NCI-H82 treated with DMSO at 0.1 percent for 48 hours (cell line): Measurements from ENCODE around the gene MOXD1.

Source experiments
- DNase-seq: peaks from one replicate; lab custom pipeline; 2025; ENCODE audit not compliant: unreplicated experiment; lab: John Stamatoyannopoulos, UW

Gene MOXD1

GRCh38 chr6:132399376-132400074, 1.8 kb downstream of the MOXD1 start:
- no peak for DNase-seq

GRCh38 chr6:132395015-132395597, 6.2 kb downstream of the MOXD1 start:
- DNase-seq, result no peak

GRCh38 chr6:132392792-132393191, 8.5 kb downstream of the MOXD1 start:
- no peak for DNase-seq

DNA sequence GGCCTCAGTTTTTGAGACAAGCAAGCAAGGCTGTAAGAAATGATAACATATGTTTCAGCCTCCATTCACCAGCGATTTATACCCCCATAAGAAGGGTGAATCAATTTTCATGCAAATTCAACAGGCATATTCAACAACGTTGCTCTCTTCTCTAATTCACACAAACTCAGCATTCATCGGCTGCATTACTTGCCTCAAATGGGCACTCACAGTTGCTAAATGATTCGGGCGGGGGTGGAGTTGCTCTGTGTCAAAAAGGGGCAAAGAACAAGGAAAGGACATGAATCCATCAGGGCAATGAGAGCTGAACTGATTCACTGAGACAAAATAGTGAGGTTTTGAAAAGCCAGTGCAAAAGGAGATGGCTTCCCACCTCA, 9.0 kb downstream of the MOXD1 start:
- no peak for DNase-seq

DNA sequence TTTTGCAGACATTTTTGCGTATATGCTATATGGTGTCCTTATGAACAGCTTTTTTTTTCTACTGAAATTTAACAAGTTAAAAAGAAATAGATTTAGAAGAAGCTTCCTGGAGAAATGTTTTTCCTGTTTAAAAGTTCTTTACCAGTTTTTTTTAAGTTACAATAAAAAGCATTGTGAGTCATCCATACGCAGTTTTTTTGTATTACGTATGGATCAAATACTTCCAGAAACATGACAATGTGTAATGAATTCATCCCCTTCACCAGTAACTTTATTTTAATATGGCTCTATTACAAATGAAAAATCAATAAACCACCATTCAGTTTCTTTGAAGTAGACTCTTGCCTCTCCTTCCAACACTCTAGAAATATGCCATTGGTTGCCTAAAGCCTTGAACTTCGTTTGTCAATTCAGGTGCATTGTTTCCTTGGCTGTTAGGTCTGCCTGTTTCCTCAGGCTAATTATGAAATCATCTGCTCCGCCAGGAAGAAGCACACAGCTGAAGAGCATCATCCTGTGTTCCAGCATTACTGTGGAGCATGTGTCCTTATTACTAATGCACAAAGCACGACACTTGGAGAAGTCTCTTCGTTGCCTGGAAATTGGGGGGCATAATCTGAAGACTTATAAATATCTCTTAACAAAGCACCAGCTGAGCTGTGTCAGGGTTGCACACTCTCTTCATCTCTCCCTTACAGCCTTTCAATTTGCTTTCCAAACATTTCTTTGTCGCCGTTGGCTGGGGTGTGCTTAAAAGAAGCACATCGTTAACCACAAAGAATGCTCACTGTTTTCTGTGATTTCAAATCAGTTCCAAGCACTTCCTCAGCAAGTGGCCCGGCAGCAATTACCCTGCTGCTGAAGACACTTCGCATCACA, 9.6 kb downstream of the MOXD1 start:
- DNase-seq, result no peak

- DNase-seq, result no peak
Observed at GRCh38 chr6:132390451-132390850, 10.8 kb downstream of the MOXD1 start.

GRCh38 chr6:132390017-132390416, 11.3 kb downstream of the MOXD1 start:
- DNase-seq, result no peak

- DNase-seq, result no peak
Observed at GRCh38 chr6:132388291-132388690, 13.0 kb downstream of the MOXD1 start.

- no peak for DNase-seq
Observed at GRCh38 chr6:132382630-132383175, 18.6 kb downstream of the MOXD1 start.

GRCh38 chr6:132381381-132381780, 19.9 kb downstream of the MOXD1 start:
- no peak for DNase-seq

GRCh38 chr6:132380358-132381029, 20.8 kb downstream of the MOXD1 start:
- DNase-seq, result no peak

DNA sequence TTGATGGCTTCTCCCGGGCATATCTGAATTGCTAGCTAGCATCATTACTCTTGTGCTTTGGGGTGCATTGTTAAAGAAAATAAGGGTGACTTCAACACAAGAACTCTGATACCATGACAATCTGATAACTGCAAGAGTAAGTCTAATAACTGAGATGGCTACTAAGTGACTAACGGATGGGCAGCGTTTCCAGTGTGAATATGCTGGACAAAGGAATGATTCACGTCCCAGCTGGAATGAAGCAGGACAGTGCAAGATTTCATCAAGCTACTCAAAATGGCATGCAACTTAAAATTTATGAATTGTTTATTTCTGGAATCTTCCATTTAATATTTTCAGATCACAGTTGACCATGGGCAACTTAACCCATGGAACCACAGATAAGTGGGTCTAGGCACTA, 31.7 kb downstream of the MOXD1 start:
- no peak for DNase-seq

DNA sequence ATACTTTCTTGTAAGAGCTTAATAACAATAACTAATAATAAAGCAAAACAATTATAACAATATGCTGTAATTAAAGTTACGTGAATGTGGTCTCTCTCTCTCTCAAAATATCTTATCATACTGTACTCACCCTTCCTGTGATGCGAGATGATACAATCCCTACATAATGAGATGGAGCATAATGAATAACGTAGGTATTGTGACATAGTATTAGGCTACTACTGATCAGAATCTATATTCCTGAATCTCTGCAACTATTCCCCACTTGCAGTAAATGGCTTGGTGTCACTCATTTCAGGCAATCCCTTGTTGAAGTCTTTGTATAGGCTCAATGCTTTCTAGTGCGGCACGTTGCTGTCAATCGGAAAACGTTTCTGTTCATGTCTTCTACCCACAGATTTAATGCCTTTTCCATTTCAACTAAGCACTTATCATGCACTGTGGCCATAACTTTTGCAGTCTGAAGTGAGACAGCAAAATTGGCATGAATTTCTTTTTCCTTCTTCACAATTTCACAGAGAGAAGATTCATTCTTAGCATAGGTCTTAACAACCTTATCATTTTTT, 32.3 kb downstream of the MOXD1 start:
- no peak for DNase-seq

- DNase-seq, result peak; percentile 62
Observed at GRCh38 chr6:132365281-132365907, 35.9 kb downstream of the MOXD1 start.

DNA sequence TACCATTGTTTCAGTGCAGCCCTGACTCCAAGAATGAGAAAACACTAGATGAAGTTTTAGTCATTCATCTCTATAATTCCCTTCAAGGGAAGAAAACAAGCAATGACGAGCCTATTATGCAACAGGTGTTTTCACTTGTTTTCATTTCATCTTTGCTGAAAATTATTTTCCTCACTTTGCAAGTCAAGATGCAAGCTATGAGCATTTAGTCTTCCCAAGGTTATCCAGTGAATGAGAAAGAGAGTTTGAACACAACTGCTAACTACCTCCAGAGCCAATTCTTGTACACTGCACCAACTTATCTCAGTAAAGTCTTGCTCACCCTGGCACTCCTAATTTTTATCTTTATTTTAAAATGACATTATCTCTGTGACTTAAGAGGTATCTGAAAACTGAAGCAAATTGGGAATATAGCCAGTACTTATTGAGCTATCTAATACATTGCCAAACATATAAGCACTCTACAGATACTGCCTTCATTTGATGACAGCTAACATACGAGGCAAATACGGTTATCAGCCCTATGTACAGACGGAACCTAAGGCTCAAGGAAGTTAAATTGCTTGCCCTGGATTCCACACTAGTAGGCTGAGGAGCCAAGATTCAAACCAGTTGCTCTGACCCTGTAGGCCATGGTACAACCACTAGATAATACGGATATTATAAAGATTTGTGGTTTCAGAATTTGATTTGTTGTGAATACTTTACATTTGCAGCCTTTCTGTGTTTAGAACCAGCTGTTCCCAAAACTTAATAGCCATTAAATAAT, 36.8 kb downstream of the MOXD1 start:
- no peak for DNase-seq

- peak; percentile 89 for DNase-seq
Observed at GRCh38 chr6:132362442-132363185, 38.7 kb downstream of the MOXD1 start.

- no peak for DNase-seq
Observed at GRCh38 chr6:132361101-132361500, 40.2 kb downstream of the MOXD1 start.

GRCh38 chr6:132359886-132360285, 41.4 kb downstream of the MOXD1 start:
- no peak for DNase-seq

GRCh38 chr6:132357120-132357519, 44.2 kb downstream of the MOXD1 start:
- no peak for DNase-seq
